ENCODE results near the gene C9orf78.

The C9orf78 gene

GRCh38 chr9:129794549-129794948, 40.5 kb downstream of the C9orf78 start:
- no peak for TF ChIP-seq REST (IDR thresholded peaks at IDR 0.05; ENCODE audit: insufficient read depth in 1 of 2, low read depth in 2 of 2, low read length in 2 of 2)
- TF ChIP-seq FOXP2 (optimal IDR thresholded peaks at IDR 0.05; ENCODE audit: borderline replicate concordance, extremely low read depth, extremely low read length, insufficient read depth) = no peak
- no peak for TF ChIP-seq POLR2AphosphoS5 (IDR thresholded peaks at IDR 0.05; ENCODE audit: low read depth, low read length)
- TF ChIP-seq SIN3A (IDR thresholded peaks at IDR 0.05; ENCODE audit: borderline replicate concordance, insufficient read depth, low read length) = no peak
- TF ChIP-seq TAF1 (IDR thresholded peaks at IDR 0.05; ENCODE audit: borderline replicate concordance, insufficient read depth, low read length) = no peak

- TF ChIP-seq TAF1 (IDR thresholded peaks at IDR 0.05; ENCODE audit: borderline replicate concordance, insufficient read depth, low read length) (no peak), FOXP2 (optimal IDR thresholded peaks at IDR 0.05; ENCODE audit: borderline replicate concordance, extremely low read depth, extremely low read length, insufficient read depth) (no peak), REST (IDR thresholded peaks at IDR 0.05; ENCODE audit: insufficient read depth in 1 of 2, low read depth in 2 of 2, low read length in 2 of 2) (no peak), SIN3A (IDR thresholded peaks at IDR 0.05; ENCODE audit: borderline replicate concordance, insufficient read depth, low read length) (no peak), POLR2AphosphoS5 (IDR thresholded peaks at IDR 0.05; ENCODE audit: low read depth, low read length) (no peak)
Observed at GRCh38 chr9:129786481-129786880, 48.6 kb downstream of the C9orf78 start.

GRCh38 chr9:129785866-129786265, 49.2 kb downstream of the C9orf78 start:
- no peak for TF ChIP-seq SIN3A (IDR thresholded peaks at IDR 0.05; ENCODE audit: borderline replicate concordance, insufficient read depth, low read length)
- TF ChIP-seq TAF1 (IDR thresholded peaks at IDR 0.05; ENCODE audit: borderline replicate concordance, insufficient read depth, low read length) = no peak
- no peak for TF ChIP-seq POLR2AphosphoS5 (IDR thresholded peaks at IDR 0.05; ENCODE audit: low read depth, low read length)
- TF ChIP-seq REST (IDR thresholded peaks at IDR 0.05; ENCODE audit: insufficient read depth in 1 of 2, low read depth in 2 of 2, low read length in 2 of 2) = no peak
- TF ChIP-seq FOXP2 (optimal IDR thresholded peaks at IDR 0.05; ENCODE audit: borderline replicate concordance, extremely low read depth, extremely low read length, insufficient read depth) = no peak

GRCh38 chr9:129783516-129784361, 51.3 kb downstream of the C9orf78 start:
- TF ChIP-seq REST (IDR thresholded peaks at IDR 0.05; ENCODE audit: insufficient read depth in 1 of 2, low read depth in 2 of 2, low read length in 2 of 2) = no peak
- no peak for TF ChIP-seq FOXP2 (optimal IDR thresholded peaks at IDR 0.05; ENCODE audit: borderline replicate concordance, extremely low read depth, extremely low read length, insufficient read depth)
- no peak for TF ChIP-seq SIN3A (IDR thresholded peaks at IDR 0.05; ENCODE audit: borderline replicate concordance, insufficient read depth, low read length)
- no peak for TF ChIP-seq TAF1 (IDR thresholded peaks at IDR 0.05; ENCODE audit: borderline replicate concordance, insufficient read depth, low read length)
- TF ChIP-seq POLR2AphosphoS5 (IDR thresholded peaks at IDR 0.05; ENCODE audit: low read depth, low read length) = no peak

Data from PFSK-1 (cell line).